Astrocyte (in vitro differentiated cells and primary cell): ENCODE measurements around the gene ATP11C. TPM values are rescaled to one million over a fixed set of nuclear protein-coding genes. Genes with fewer than 3 reads are reported as not detected.

Experiments used
- DNase-seq: peaks from one replicate; pipeline ENCODE4 v3.0.0-alpha.2; 2010; ENCODE audit warnings: low read depth
- FAIRE-seq: peaks from 2 replicates; lab custom pipeline; 2011; peaks lifted over from hg19 to GRCh38; lab: Jason Lieb, UNC
- H2AFZ ChIP-seq: 2 replicates; pipeline ENCODE4 v1.6.0; 2012; ENCODE audit warnings: low read depth, low read length, inconsistent platforms
- H3K27ac ChIP-seq: 2 replicates; pipeline ENCODE4 v1.5.1; 2011; ENCODE audit warnings: low read depth, low read length, inconsistent platforms
- H3K27me3 ChIP-seq: 2 replicates; pipeline ENCODE4 v1.6.0; 2011; ENCODE audit warnings: low read length, inconsistent platforms; ENCODE audit not compliant: insufficient read depth
- H3K36me3 ChIP-seq: 2 replicates; pipeline ENCODE4 v1.5.1; 2011; ENCODE audit warnings: low read length, inconsistent platforms; ENCODE audit not compliant: insufficient read depth
- H3K4me1 ChIP-seq: 2 replicates; pipeline ENCODE4 v1.5.1; 2011; ENCODE audit warnings: low read length, inconsistent platforms; ENCODE audit not compliant: insufficient read depth
- H3K4me2 ChIP-seq: 2 replicates; pipeline ENCODE4 v1.6.0; 2012; ENCODE audit warnings: low read length, inconsistent platforms
- H3K4me3 ChIP-seq: 2 replicates; pipeline ENCODE4 v1.5.1; 2011; ENCODE audit warnings: low read depth, mild to moderate bottlenecking, low read length, inconsistent platforms; ENCODE audit not compliant: insufficient read depth
- H3K79me2 ChIP-seq: 2 replicates; pipeline ENCODE4 v1.6.0; 2012; ENCODE audit warnings: mild to moderate bottlenecking, low read length, inconsistent platforms; ENCODE audit not compliant: insufficient read depth
- H3K9ac ChIP-seq: 2 replicates; pipeline ENCODE4 v1.6.0; 2012; ENCODE audit warnings: mild to moderate bottlenecking, low read length, inconsistent platforms
- H3K9me3 ChIP-seq: 2 replicates; pipeline ENCODE4 v1.5.1; 2012; ENCODE audit warnings: low read depth, mild to moderate bottlenecking, low read length, inconsistent platforms; ENCODE audit not compliant: insufficient read depth
- H4K20me1 ChIP-seq: 2 replicates; pipeline ENCODE4 v1.6.0; 2012; ENCODE audit warnings: low read length, inconsistent platforms; ENCODE audit not compliant: insufficient read depth
- H3K27ac Mint-ChIP-seq: one replicate; pipeline ENCODE4 v1.8.0; 2021; ENCODE audit warnings: mild to moderate bottlenecking, mixed read lengths; ENCODE audit not compliant: unreplicated experiment
- H3K27me3 Mint-ChIP-seq: one replicate; pipeline ENCODE4 v1.8.0; 2021; ENCODE audit warnings: low read depth, mixed read lengths; ENCODE audit not compliant: unreplicated experiment
- H3K36me3 Mint-ChIP-seq: one replicate; pipeline ENCODE4 v1.8.0; 2021; ENCODE audit warnings: low read depth, mixed read lengths; ENCODE audit not compliant: unreplicated experiment
- H3K4me1 Mint-ChIP-seq: one replicate; pipeline ENCODE4 v1.8.0; 2021; ENCODE audit warnings: low read depth, mixed read lengths; ENCODE audit not compliant: unreplicated experiment
- H3K4me3 Mint-ChIP-seq: one replicate; pipeline ENCODE4 v1.8.0; 2021; ENCODE audit warnings: mild to moderate bottlenecking, moderate library complexity, mixed read lengths; ENCODE audit not compliant: unreplicated experiment
- H3K9me3 Mint-ChIP-seq: one replicate; pipeline ENCODE4 v1.8.0; 2021; ENCODE audit warnings: mild to moderate bottlenecking, mixed read lengths; ENCODE audit not compliant: unreplicated experiment
- EZH2 ChIP-seq: IDR thresholded peaks from 2 replicates; pipeline ENCODE4 v1.6.1; 2012; ENCODE audit warnings: mild to moderate bottlenecking, low read length, inconsistent platforms; ENCODE audit not compliant: insufficient read depth
- total RNA-seq: library from RNA; stranded (reverse); gene quantifications from 2 replicates; pipeline ENCODE4 v1.2.1, GENCODE V29; 2021
- TF ChIP-seq, protein P1 (sequence below): IDR thresholded peaks from 2 replicates; pipeline ENCODE4 v1.5.1; 2011; ENCODE audit warnings: low read depth, mild to moderate bottlenecking, inconsistent platforms, low read length, moderate library complexity; ENCODE audit not compliant: insufficient read depth

Gene ATP11C
- total RNA-seq, 1 donor from 2014 or later: 24.6 TPM

- Histone ChIP-seq H4K20me1 (no peaks in the 10 kb centered on the region), H3K4me1 (peaks cover 20% of the 10 kb centered on the region), H2AFZ (no peak overlapping the region), H3K27ac (peak overlapping the region; percentile 81), H3K36me3 (no peaks in the 10 kb centered on the region), H3K9ac (peak overlapping the region; percentile 48), H3K4me3 (no peak overlapping the region), H3K9me3 (no peaks in the 10 kb centered on the region), H3K79me2 (peaks cover 62% of the 10 kb centered on the region), H3K4me2 (peak overlapping the region; percentile 79), H3K27me3 (no peaks in the 10 kb centered on the region)
- no peak for TF ChIP-seq EZH2
- TF ChIP-seq, protein P1, sequence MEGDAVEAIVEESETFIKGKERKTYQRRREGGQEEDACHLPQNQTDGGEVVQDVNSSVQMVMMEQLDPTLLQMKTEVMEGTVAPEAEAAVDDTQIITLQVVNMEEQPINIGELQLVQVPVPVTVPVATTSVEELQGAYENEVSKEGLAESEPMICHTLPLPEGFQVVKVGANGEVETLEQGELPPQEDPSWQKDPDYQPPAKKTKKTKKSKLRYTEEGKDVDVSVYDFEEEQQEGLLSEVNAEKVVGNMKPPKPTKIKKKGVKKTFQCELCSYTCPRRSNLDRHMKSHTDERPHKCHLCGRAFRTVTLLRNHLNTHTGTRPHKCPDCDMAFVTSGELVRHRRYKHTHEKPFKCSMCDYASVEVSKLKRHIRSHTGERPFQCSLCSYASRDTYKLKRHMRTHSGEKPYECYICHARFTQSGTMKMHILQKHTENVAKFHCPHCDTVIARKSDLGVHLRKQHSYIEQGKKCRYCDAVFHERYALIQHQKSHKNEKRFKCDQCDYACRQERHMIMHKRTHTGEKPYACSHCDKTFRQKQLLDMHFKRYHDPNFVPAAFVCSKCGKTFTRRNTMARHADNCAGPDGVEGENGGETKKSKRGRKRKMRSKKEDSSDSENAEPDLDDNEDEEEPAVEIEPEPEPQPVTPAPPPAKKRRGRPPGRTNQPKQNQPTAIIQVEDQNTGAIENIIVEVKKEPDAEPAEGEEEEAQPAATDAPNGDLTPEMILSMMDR: no peak
- H3K4me1 Mint-ChIP-seq: peaks cover 3% of the 10 kb centered on the region
- peak; percentile 82 for DNase-seq
- H3K27ac Mint-ChIP-seq: peak overlapping the region; percentile 77
- no peak for FAIRE-seq
- no peaks in the 10 kb centered on the region for H3K27me3 Mint-ChIP-seq
- no peak overlapping the region for H3K4me3 Mint-ChIP-seq
- no peaks in the 10 kb centered on the region for H3K9me3 Mint-ChIP-seq
- H3K36me3 Mint-ChIP-seq: no peaks in the 10 kb centered on the region
Observed at GRCh38 chrX:139881130-139881529, 51.7 kb downstream of the ATP11C start.

DNA sequence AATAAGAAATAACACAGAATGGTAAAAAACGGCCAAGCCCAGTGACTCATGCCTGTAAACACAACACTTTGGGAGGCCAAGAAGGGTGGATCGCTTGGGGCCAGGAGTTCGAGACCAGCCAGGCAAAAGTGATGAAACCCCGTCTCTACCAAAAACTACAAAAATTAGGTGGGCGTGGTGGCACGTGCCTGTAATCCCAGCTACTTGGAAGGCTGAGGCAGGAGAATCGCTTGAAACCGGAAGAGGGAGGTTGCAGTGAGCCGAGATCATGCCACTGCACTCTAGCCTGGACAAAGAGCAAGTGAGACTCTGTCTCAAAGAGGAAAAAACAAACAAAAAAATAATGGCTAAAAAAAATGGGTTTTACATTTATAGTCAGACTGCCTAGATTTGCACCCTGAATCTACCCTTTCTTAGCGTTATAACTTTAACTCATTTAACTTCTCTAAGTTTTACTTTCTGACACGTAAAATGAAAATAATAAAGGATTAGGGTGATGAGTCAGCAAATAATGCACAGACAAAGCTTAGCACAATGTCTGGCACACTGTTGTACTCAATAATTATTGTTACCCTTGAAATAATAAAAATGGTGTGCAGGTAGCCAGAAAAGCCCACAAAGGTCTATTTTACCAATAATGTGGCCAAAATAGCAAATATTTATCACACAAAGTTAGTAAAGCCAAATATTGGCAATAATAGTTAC is 55.0 kb downstream of the ATP11C start:
- H3K9me3 ChIP-seq: no peaks in the 10 kb centered on the region
- no peaks in the 10 kb centered on the region for H3K27me3 ChIP-seq
- no peak overlapping the region for H3K4me2 ChIP-seq
- TF ChIP-seq, protein P1: no peak
- no peak for TF ChIP-seq EZH2
- no peaks in the 10 kb centered on the region for H4K20me1 ChIP-seq
- no peaks in the 10 kb centered on the region for H3K27me3 Mint-ChIP-seq
- peaks cover 37% of the 10 kb centered on the region for H3K79me2 ChIP-seq
- no peak overlapping the region for H3K4me3 ChIP-seq
- FAIRE-seq (peak; percentile 56), DNase-seq (no peak)
- H3K36me3 Mint-ChIP-seq: no peaks in the 10 kb centered on the region
- H3K36me3 ChIP-seq: no peaks in the 10 kb centered on the region
- H3K4me1 ChIP-seq: peaks cover 20% of the 10 kb centered on the region
- H3K27ac ChIP-seq: no peak overlapping the region
- peaks cover 3% of the 10 kb centered on the region for H3K4me1 Mint-ChIP-seq
- H3K9ac ChIP-seq: no peak overlapping the region
- H3K4me3 Mint-ChIP-seq: no peak overlapping the region
- H3K9me3 Mint-ChIP-seq: no peaks in the 10 kb centered on the region
- no peak overlapping the region for H2AFZ ChIP-seq
- H3K27ac Mint-ChIP-seq: no peak overlapping the region

DNA sequence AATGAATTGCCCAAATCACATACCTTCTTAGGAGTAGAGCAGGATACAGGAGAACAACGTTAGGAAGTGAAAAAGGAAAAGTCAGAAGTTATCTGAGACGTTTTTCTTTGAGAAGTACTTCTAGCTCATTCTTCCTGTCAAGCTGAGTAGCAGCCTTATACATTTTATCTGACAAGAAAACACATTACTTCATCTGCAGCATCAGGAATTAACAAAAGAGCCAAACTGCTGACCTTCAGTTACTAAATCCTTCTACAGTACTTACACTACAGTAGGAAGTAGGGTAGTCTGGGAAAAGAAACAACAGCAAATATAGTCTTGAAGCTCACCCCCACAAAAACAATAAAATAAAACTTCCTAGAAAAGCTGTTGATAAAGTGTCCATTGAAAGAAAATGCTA is 57.0 kb downstream of the ATP11C start:
- Mint-ChIP-seq H3K4me1 (peaks cover 3% of the 10 kb centered on the region), H3K4me3 (no peak overlapping the region), H3K36me3 (no peaks in the 10 kb centered on the region), H3K27ac (no peak overlapping the region), H3K27me3 (no peaks in the 10 kb centered on the region), H3K9me3 (no peaks in the 10 kb centered on the region)
- Histone ChIP-seq H3K79me2 (peaks cover 32% of the 10 kb centered on the region), H3K9me3 (no peaks in the 10 kb centered on the region), H3K36me3 (no peaks in the 10 kb centered on the region), H3K4me1 (peaks cover 2% of the 10 kb centered on the region), H4K20me1 (no peaks in the 10 kb centered on the region), H2AFZ (no peak overlapping the region), H3K4me3 (no peak overlapping the region), H3K4me2 (no peak overlapping the region), H3K27me3 (no peaks in the 10 kb centered on the region), H3K27ac (no peak overlapping the region), H3K9ac (no peak overlapping the region)
- DNase-seq: peak; percentile 16
- no peak for FAIRE-seq
- TF ChIP-seq, protein P1: no peak
- TF ChIP-seq EZH2: no peak
